ENCODE data around the gene PELI2. TPM values are rescaled to one million over a fixed set of nuclear protein-coding genes. Genes with fewer than 3 reads are reported as not detected.

The PELI2 gene
- total RNA-seq, 1 donor from 2014 or later = 5.8 TPM

DNA sequence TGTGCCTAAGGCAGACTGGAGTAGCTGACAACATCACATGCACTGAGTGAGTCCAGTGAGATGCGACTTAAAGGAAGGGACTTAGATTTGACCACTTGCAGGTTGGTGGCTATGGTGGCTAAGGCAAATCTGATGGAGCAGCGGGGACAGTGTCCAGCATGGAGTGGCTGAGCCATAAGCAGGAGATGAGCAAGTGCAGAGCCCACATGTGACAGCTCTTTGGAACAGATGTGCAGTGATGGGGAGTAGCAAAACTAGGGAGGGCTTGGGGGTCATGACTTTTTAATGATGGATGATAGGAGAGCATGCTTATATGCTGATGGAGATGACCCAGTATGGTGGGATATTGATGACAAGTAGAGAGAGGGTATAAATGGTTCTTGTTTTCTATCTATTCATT is 80.2 kb downstream of the PELI2 start:
- intact Hi-C loops (cut with micrococcal nuclease) = loop anchor here (5.0 kb wide), 1 partner anchor 81 kb away; the partner anchor contains the start of gene PELI2

DNA sequence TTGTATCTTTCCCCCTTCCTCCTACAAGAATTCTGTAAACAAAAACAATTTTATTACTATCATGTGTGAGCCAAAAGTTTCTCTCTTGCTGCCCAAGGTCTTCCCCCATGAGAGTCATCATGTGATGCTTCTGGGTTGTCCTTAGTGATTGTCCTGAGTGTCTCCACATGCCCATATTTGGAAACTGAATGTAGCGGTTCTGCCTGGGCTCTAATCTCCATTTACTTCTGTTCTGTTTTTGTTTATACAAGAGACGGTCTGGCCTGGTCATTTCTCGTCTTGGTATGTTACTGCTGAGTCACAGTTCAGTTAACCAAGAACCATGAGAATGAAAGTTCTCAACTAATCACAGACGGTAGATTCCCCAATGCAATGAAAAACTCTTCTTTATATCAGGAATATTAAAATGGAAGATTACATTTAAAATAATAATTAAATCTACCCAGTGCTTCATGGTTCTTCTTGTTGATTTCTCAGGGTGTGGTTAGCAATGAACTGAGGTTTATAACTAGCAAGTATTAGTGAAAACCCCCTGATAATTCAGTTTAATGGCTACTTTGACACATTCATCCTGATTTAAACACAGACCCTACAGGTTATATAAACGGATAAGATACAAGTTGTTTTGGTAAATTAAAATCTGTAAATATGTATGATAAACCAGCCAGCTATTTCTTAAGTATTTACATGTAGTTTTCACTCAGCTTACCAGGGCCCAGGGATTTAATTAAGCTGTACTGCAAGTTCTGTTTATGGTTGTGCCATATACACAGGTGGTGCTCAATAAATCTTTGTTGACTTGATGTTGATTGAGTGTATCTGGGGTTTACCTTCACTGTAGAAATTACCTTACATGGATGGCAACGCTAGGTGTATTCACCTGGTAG is 81.1 kb downstream of the PELI2 start:
- intact Hi-C loops (cut with micrococcal nuclease) = loop anchor here (5.0 kb wide), 1 partner anchor 82 kb away; the partner anchor contains the start of gene PELI2

DNA sequence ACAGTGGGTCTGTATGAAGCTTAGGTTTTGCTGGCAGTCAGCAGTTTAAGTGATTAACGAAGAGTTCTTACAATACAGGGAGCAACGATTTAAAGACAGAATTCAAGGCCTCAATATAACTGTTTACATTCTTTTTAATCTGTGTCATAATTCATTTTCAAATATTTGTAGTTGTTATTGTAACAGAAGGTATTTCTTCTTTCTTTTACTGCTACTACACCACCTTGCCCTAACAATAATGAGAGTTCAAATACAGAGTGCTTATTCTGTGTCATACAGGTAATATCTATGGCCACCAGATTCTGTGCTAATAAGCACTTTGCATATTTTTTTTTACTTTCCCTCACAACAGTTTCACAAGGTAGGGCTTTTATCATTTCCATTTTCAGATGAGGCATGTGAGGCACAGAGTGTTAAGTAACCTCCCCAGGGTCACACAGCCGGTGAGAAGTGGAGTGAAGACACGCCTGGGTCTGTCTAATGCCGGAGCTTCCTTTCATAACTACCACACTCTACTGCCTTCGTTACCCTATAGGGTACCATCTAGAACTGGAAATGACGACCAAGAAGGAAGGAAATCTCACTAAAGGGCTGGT is 81.9 kb downstream of the PELI2 start:
- intact Hi-C loops (cut with micrococcal nuclease) = loop anchor here (5.0 kb wide), 1 partner anchor 83 kb away; the partner anchor contains the start of gene PELI2

DNA sequence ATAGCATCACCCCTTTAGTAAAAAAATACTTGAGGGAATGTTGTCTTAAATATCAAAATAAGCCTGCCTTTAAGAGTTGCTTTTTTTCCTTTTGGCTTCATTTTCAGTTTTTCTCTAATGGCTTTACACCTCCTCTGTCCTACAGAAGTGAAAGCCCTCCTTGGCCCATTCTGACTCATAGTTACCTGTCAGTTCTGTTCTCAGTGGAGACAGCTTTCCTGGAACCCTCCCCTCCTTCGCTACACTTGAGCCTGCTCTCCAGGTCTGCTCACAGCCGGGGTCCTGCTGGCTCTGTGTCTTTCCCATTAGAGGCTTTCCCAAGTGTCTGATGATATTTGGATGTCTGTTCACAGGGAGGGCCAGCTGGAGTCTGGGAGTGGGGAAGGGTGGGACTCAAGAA is 84.0 kb downstream of the PELI2 start:
- intact Hi-C loops (cut with micrococcal nuclease) = no loop called here

DNA sequence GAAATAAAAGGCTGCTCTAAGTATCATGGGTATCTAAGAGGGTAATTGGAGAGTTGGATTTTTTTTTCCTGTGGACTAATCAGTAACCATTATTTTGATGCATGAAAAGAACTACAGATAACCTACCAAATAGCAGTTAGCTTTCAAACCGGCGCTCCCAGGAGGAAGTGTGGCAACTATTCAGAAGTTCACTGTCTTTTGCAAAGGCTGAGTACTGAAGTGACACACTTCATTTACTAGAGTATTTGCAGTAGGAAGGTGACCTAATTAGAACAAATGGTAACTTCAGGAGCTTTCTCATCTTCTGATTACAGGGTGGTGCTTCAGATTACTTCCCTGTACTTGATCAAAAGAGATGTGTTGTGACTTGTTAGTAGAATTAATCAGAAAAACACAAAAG is 87.7 kb downstream of the PELI2 start:
- intact Hi-C loops (cut with micrococcal nuclease) = no loop called here

DNA sequence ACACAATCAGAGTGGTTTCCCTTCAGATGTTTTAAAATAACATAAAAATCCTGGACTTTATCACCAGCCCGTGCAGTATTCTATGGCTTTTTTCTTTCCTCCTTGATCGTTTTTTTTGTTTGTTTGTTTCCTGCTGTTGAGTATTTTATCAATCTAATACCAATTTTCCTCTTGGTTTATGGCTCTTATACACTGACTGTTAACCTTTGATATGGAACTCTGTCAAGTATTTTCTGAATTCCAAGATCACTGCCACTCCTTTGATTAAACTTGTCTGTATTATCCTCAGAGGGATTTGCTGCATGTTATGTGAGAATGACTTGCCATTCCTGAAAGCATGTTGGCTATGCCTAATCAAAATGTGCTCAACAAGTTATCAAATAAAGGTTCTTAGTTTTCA is 88.4 kb downstream of the PELI2 start:
- intact Hi-C loops (cut with micrococcal nuclease) = no loop called here

DNA sequence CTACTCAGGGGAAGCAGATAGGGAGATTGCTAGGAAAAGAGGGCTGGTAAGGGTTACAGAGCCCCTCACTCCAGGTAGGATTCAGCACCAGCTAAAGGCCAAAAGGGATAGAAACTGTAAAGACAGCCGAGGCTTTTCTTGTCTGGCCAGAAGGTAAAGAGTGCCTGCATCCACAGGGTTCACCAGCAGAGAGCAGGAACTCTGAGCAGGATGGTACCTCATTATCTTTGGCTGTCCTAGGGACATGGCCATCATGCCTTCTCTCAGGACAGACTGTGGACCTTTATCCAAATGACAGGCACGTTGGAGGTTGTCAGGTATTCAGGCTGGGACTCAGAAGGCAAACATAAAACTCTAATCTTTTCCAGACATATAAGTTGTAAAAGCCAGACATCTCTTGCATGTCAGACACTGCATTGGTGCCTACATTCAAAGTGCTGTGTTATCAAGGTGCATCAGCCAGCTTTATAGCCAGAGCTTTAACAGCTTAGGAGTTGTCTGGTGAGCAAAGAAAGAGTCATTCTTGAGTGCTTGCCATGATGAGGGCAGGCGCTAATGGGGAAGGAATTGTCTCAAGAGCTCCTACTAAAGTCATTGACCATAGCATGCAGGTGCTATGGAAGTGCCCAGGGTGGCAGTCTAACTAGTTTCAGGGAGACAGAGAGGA is 89.5 kb downstream of the PELI2 start:
- intact Hi-C loops (cut with micrococcal nuclease) = no loop called here

DNA sequence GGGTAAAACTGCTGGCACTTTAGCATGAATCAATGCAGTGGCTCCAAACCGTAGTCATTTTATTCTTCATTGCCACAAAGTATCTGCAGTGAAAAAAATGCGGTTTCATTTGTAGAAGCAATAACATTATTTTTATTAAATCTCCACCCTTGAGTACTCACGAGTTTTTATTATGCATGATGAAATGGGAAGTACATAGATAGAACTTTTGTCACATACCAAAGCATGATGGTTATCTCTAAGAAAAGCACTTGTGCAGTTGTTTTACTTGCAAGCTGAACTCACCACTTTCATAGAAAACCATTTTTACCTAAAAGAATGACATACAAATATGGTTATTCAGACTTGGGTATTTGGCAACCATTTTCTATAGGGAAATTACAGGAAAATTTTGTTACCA is 90.3 kb downstream of the PELI2 start:
- intact Hi-C loops (cut with micrococcal nuclease) = no loop called here

DNA sequence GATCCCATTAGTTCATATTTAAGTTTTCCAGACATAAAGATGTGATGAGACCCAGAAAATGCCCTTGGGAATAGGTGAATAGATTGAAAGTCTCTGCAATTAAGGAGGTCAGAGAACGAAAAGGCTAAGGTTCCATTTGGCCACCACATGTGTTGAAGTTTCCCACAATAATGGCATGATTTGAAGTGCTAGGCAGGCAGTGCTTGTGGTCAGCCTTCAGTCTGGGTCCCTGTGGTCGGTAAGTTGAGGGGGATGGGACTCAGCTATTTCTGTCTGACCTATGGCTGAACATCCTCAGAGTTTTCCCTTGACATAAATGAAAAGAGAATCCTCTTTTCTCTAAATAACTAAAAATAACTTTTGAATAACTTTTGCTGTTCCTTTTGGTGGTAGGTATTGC is 92.4 kb downstream of the PELI2 start:
- intact Hi-C loops (cut with micrococcal nuclease) = no loop called here

DNA sequence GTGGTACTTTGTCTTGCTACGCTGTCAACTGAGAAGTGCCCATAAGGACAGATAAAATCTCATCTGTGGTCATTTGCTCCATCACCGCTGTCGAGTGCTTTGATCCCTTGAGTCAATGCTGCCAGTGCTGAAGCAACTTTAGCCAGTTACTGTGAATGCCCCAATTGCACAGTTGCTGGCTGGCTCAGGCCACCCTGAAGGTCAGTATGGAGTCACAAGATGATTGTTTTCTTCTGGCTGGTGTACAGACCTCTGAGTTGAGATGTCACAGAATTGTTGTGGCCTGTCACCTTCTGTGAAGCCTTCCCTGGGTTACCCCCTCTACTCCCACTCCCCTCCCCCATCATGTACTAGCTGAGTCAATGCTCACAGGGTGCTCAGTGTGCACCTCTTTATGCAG is 92.9 kb downstream of the PELI2 start:
- intact Hi-C loops (cut with micrococcal nuclease) = no loop called here

DNA sequence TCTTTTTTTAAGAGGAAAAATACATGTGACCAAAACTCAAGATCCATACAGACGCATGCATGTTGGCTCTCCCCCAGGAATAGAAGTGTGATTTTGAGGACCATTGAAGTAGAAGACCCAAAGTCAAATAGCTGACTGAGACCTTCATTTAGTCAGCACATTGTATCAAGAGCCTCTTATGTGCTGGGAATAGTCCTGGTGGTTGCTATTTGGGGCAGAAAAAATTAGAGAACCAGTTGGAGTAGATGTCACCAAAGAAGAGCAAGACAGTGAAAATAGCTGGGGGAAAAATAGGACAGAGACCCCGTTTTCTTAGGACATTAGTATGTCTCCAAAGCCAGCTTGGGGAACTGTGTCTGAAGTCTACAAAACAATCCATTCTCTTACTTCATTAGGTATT is 93.6 kb downstream of the PELI2 start:
- intact Hi-C loops (cut with micrococcal nuclease) = no loop called here

DNA sequence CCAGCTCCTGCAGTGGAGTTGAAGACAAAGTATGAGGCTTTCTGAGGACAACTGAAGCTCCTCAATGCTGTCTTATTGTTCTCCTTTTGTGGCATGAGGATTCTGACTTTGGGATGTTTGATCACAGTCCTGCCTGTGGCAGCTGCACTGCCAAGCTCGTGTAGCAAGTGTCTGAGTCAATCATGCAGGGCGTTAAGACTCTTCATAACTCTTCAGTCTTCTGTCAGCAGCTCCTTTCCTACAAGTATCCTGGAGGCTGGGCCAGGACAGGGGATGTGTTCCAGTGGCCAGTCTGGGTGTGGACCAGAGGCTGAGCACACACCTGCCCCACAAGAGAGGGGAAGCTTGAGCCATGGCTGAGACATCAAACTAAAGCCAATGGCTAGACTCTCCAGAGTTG is 94.3 kb downstream of the PELI2 start:
- intact Hi-C loops (cut with micrococcal nuclease) = no loop called here

DNA sequence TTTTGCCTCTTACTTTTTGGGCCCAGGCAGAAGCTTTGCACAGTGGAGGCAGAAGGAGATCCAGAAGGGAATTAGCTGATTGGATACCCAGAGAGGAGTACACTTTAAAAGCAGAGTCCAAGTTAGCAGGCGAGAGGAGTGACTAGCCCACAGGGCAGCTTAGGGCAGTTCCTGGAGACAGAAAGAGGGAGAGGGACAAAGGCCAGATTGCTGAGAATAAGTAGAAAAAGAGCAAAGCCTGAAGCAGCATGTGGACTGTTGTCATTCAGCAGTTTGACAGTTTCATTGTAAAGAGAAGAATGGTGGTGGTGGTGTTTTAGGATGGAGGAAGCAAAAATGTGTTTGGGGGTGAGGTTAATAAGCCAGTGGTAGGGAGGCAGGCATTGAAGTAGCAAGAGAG is 95.1 kb downstream of the PELI2 start:
- intact Hi-C loops (cut with micrococcal nuclease) = no loop called here

DNA sequence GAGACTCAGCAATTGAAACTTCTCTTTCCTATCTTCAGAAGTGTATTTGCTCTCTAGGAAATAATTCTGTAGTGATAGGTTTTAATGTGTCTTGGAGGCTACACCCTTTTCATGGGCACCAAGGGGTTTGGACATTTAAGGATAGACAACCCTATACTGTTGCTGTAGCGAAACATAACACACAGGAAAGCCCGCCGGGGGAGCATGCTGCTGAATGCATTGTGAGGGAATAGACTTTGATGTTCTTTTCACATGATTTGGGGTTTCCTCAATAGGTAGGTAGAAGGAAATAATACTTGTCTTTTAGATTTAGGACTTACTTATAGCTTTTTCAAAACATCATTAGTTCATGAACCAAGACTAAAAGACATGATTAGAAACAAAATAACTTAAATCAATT is 97.0 kb downstream of the PELI2 start:
- intact Hi-C loops (cut with micrococcal nuclease) = no loop called here

DNA sequence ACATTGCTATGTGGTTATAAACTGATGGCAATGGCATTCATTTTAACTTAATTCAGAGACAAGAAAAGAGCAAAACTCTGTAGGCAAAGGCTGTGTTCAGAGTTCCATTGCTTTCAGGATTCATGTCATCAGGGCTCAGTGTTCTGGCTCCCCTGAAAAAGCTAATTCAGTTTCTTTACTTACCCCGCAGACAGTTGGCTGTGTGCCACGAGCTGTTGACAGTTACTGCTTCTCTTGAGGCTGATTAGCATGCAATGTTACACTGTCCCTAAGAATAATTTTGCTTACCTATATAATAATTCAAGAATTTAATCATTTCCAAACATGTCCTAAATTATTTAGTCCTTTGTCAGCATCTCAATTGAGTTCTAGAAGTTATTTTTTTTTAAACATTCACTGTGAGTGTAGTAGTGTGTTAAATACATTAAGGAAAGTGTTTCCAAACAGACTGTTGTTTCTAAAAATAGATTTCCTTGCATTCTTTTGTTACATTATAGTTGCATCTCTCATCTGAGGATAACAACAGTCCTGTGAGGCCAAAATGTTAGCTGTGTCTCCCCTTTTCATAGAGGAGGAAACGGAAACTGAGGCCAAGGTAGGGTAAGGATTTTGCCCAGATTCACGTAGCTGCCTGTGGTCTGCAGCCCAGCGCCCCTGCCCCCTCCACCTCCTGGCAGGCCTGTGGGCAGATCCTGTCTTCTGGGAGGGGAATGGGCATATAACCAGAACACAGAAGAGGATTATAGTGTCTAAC is 98.6 kb downstream of the PELI2 start:
- intact Hi-C loops (cut with micrococcal nuclease) = no loop called here

DNA sequence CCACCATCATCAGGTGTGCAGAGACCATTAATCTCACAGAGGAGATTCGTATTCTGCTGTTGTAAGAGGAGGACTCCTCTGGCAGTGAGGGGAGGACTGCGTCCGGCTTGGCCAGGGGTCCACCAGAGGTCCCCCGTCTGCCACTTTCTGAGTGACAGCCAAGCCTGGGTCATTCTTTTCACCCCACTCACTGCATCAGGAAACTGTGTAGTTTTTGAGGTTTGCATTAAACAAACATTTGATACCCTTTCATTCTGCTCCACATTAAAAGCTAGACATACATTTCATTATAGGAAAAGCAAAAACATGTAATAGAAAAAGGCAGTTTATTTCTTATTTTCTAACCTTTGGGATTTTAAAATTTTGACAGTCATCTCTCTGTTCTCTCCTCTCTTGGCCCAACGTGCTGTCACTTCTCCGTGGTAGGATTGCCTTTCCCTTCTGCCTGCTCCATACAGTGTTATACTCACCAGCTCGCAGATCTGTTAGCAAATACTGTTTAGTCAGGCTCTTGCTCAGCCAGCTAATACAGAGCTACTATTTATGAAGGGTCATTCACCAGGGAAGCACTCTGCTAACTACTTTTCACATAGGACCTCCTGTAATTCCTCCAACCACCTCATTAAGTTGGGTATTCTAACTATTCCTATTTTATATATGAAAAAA is 99.3 kb downstream of the PELI2 start:
- intact Hi-C loops (cut with micrococcal nuclease) = no loop called here

DNA sequence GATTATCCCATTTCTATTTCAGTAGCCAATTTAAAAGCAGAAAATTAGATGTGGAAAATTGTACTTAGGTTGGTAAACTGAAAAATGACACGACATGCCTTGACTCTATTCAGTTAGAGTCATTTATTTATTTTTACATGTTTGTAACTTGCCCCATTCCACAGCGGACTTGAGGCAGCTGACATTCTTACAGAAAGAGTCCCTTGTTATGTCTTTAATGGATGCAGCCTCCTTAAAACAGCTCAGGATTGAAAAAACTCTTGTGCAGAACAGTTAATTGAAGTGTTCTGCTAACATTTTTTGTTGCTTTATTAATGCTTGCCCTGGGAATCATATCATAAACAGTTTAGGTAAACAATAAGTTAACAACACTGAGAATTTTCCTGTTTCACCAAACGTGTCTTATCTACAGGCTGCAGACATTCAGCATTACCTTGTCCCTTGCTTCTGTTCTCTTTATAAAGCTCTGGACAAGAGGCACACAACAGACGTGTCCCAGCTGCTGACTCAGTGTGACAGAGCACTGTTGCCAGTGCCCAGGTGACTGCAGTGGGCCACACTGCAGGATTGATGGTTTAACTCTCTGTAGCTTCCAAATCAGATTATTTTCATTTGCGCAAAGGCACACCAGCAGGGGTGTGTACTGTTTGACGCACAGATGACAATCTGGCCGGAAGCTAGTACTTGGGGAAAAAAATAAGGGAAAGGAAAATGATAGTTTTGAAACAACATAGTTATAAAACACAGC is 101.6 kb downstream of the PELI2 start:
- intact Hi-C loops (cut with micrococcal nuclease) = no loop called here

DNA sequence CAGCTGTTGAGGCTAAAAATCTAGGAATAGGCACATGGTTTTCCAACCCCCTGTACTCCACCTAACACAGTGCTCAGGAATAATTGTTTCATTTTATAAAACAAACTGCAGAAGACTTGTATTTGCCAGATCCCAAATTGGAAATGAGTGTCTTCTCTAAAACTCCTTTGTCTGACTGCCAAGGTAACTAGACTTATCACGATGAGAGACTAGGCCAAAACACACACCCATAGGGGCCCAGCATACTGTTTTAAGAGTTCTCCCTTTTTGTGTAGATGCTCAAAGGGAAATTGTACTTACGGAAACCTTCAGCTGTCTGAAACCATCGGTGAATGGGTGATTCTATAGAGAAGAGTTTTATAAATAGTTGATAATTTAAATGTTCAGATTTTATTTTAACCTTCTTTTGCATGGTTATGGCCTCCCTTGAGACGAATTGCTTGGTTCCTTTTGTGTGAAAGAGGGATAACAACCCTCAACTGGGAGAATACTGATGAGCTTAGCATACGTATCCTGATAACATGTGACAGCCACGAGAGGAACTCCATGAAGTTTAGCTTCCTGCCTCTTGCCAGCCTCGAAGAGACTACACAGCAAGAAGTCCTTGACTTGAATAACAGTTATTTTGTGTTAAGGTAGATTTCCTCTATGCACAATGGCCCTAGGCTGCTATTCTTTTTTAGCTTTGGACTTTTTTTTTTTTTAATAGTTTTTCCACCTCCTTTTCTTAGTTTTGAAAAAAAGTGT is 103.3 kb downstream of the PELI2 start:
- intact Hi-C loops (cut with micrococcal nuclease) = no loop called here

DNA sequence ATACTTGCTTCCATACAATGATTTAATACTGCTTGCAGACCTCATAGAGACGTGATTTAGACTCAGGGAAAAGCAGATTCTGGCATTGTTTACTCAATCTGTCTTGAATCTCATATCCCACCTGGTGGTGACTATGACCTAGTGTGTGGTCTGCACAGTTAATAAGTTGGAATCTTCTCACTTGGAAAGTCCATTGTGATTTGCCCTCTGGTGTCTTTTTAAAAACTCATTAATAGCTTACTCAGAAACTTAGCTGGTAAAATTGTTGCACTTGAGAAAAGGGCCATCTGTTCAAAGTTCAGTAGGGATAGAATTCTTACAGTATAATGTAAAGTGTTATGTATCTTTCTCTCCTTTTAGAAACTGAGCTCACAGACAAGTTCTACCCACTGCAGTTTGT is 106.0 kb downstream of the PELI2 start:
- intact Hi-C loops (cut with micrococcal nuclease) = no loop called here
